OCI-LY7 (cell line): ENCODE measurements around the gene TMEM200B. TPM values are rescaled to one million over a fixed set of nuclear protein-coding genes. Genes with fewer than 3 reads are reported as not detected.

Experiments
- BruUV-seq: library from RNA; stranded (reverse); fragments of 400-500 nt; replicated peaks from 2 replicates; lab custom pipeline; 2021; lab: Mats Ljungman, UMichigan
- CTCF ChIA-PET: fragments of 300-600 bp; sonication (Branson Sonifier 250); formaldehyde crosslinking; loops from one replicate; lab custom pipeline; 2022; ENCODE audit warnings: antibody characterized with exemption; ENCODE audit not compliant: unreplicated experiment; lab: Charles Lee
- POLR2A ChIA-PET: fragments of 300-600 bp; sonication (Branson Sonifier 250); formaldehyde crosslinking; loops from one replicate; lab custom pipeline; 2022; ENCODE audit warnings: antibody characterized with exemption; lab: Charles Lee
- DNase-seq: peaks from one replicate; pipeline ENCODE4 v3.0.0-alpha.2; 2015; ENCODE audit warnings: low spot score
- H2AFZ ChIP-seq: fragments of 200-600 bp; sonication (generic), shearing (Covaris generic); 2 replicates; pipeline ENCODE4 v1.6.1; 2014; ENCODE audit warnings: mild to moderate bottlenecking, antibody characterized with exemption, low read length, moderate library complexity
- H3K27ac ChIP-seq: fragments of 200-600 bp; sonication (generic); 2 replicates; pipeline ENCODE4 v1.5.1; 2014; ENCODE audit warnings: mixed run types, low read depth, mild to moderate bottlenecking, moderate library complexity, low read length, inconsistent platforms; ENCODE audit not compliant: poor library complexity, severe bottlenecking
- H3K36me3 ChIP-seq: fragments of 200-600 bp; sonication (generic); 2 replicates; pipeline ENCODE4 v1.6.1; 2014; ENCODE audit warnings: mild to moderate bottlenecking, antibody characterized with exemption, low read length, moderate library complexity, mixed read lengths; ENCODE audit not compliant: insufficient read depth
- H3K4me1 ChIP-seq: fragments of 200-600 bp; sonication (generic); 2 replicates; pipeline ENCODE4 v1.5.1; 2014; ENCODE audit warnings: mild to moderate bottlenecking, low read length; ENCODE audit not compliant: insufficient read depth, poor library complexity, severe bottlenecking
- H3K4me2 ChIP-seq: fragments of 200-600 bp; sonication (generic); 2 replicates; pipeline ENCODE4 v1.6.1; 2014; ENCODE audit warnings: mild to moderate bottlenecking, low read length
- H3K4me3 ChIP-seq: fragments of 200-600 bp; sonication (generic); 2 replicates; pipeline ENCODE4 v1.5.1; 2014; ENCODE audit warnings: mild to moderate bottlenecking, low read depth, low read length; ENCODE audit not compliant: poor library complexity, severe bottlenecking
- H3K79me2 ChIP-seq: fragments of 200-600 bp; sonication (generic); 2 replicates; pipeline ENCODE4 v1.6.1; 2016; ENCODE audit warnings: low read depth, mild to moderate bottlenecking, low read length, moderate library complexity, mixed read lengths; ENCODE audit not compliant: insufficient read depth
- H3K9me2 ChIP-seq: fragments of 200-600 bp; sonication (generic); 2 replicates; pipeline ENCODE4 v1.6.1; 2016; ENCODE audit warnings: mild to moderate bottlenecking, low read length, mixed read lengths; ENCODE audit not compliant: insufficient read depth
- H3K9me3 ChIP-seq: fragments of 200-600 bp; sonication (generic); 2 replicates; pipeline ENCODE4 v1.6.1; 2014; ENCODE audit warnings: mild to moderate bottlenecking, mixed run types, low read length, mixed read lengths
- H4K20me1 ChIP-seq: fragments of 200-600 bp; sonication (generic); 2 replicates; pipeline ENCODE4 v1.6.1; 2014; ENCODE audit warnings: mild to moderate bottlenecking, antibody characterized with exemption, low read length, moderate library complexity, mixed read lengths; ENCODE audit not compliant: insufficient read depth
- CTCF ChIP-seq: fragments of 200-600 bp; sonication (generic); conservative IDR thresholded peaks from 2 replicates; pipeline ENCODE4 v1.5.1; 2014; ENCODE audit warnings: mild to moderate bottlenecking, antibody characterized with exemption, low read length, moderate library complexity, mixed read lengths
- EZH2phosphoT487 ChIP-seq: fragments of 200-600 bp; sonication (generic); IDR thresholded peaks from 2 replicates; pipeline ENCODE4 v1.6.1; 2018; ENCODE audit warnings: low read depth, borderline replicate concordance, mild to moderate bottlenecking, mixed run types, antibody characterized with exemption, low read length, moderate library complexity, mixed read lengths
- intact Hi-C: fragments of 100-400 bp; cut with micrococcal nuclease; formaldehyde crosslinking; loops from one replicate; pipeline ENCODE4 v1.10.0; 2022; ENCODE audit not compliant: unreplicated experiment
- total RNA-seq, 2 experiments: library from RNA; depleted of rRNA in 1 of 2; stranded (reverse); fragments of >200 nt in 1 of 2; shearing (Covaris generic) in 1 of 2; gene quantifications; 2 replicates each; pipeline ENCODE4 v1.2.3, GENCODE V29; 2014 to 2022

Gene TMEM200B
- total RNA-seq, 2 experiments from 2014 or later = not detected

GRCh38 chr1:29114654-29115053 lies 9.0 kb downstream of the TMEM200B start:
- ChIA-PET POLR2A (interaction anchor here (0.6 kb wide), 1 partner anchor 199 kb away, joined by 3 read pairs; no protein-coding TSS in a partner anchor), CTCF (no interaction called here)
- no peak overlapping the region for H2AFZ ChIP-seq
- no peaks in the 10 kb centered on the region for H4K20me1 ChIP-seq
- H3K36me3 ChIP-seq = peaks cover 62% of the 10 kb centered on the region
- H3K4me3 ChIP-seq = no peak overlapping the region
- H3K4me1 ChIP-seq = no peaks in the 10 kb centered on the region
- H3K9me3 ChIP-seq = no peaks in the 10 kb centered on the region
- no peak for DNase-seq
- H3K79me2 ChIP-seq = no peaks in the 10 kb centered on the region
- H3K27ac ChIP-seq = no peak overlapping the region
- TF ChIP-seq EZH2phosphoT487 = no peak
- TF ChIP-seq CTCF = no peak
- no peak overlapping the region for H3K4me2 ChIP-seq
- intact Hi-C loops = no loop called here
- BruUV-seq = no TSS peak
- no peaks in the 10 kb centered on the region for H3K9me2 ChIP-seq

GRCh38 chr1:29113413-29114117 lies 10.1 kb downstream of the TMEM200B start:
- POLR2A ChIA-PET = no interaction called here

More at GRCh38 chr1:29113413-29114117, 10.1 kb downstream of the TMEM200B start:
- Histone ChIP-seq H3K4me3 (no peak overlapping the region), H3K36me3 (peaks cover 69% of the 10 kb centered on the region), H3K9me2 (no peaks in the 10 kb centered on the region), H4K20me1 (no peaks in the 10 kb centered on the region), H3K27ac (no peak overlapping the region), H3K9me3 (no peaks in the 10 kb centered on the region), H2AFZ (no peak overlapping the region), H3K4me1 (no peaks in the 10 kb centered on the region), H3K4me2 (no peak overlapping the region), H3K79me2 (no peaks in the 10 kb centered on the region)
- TF ChIP-seq CTCF = no peak
- no peak for TF ChIP-seq EZH2phosphoT487
- no peak for DNase-seq
- intact Hi-C loops = no loop called here
- BruUV-seq = no TSS peak
- CTCF ChIA-PET = no interaction called here
